Urinary bladder (tissue), 4 donors: ENCODE results near the gene APBA2. TPM values are rescaled to one million over a fixed set of nuclear protein-coding genes. Genes with fewer than 3 reads are reported as not detected.

ENCODE experiments used
- DNase-seq: peaks from one replicate; pipeline ENCODE4 v3.0.0-alpha.2; 2015; ENCODE audit errors: extremely low spot score
- H3K27ac ChIP-seq: one replicate; pipeline ENCODE4 v1.5.1; 2013; ENCODE audit warnings: low read depth, mild to moderate bottlenecking, moderate library complexity
- H3K36me3 ChIP-seq: one replicate; pipeline ENCODE4 v1.6.1; 2013; ENCODE audit warnings: mild to moderate bottlenecking, moderate library complexity; ENCODE audit not compliant: insufficient read depth
- H3K4me1 ChIP-seq: one replicate; pipeline ENCODE4 v1.6.1; 2013; ENCODE audit warnings: mild to moderate bottlenecking, moderate library complexity; ENCODE audit not compliant: insufficient read depth
- H3K4me3 ChIP-seq: one replicate; pipeline ENCODE4 v1.5.1; 2013; ENCODE audit warnings: low read depth, low read length
- WGBS: extraction: QIAGEN DNeasy Blood & Tissue Kit; methylation state at CpG from one replicate; pipeline ENCODE4 v1.1.7; 2013; 5-methylcytosine and 5-hydroxymethylcytosine counted together
- polyA plus RNA-seq: library from polyadenylated mRNA; stranded (reverse); fragments of 200-250 nt; gene quantifications from one replicate; pipeline ENCODE4 v1.2.3, GENCODE V29; 2013
- total RNA-seq: library from RNA; depleted of rRNA; stranded (reverse); fragments of >200 nt; gene quantifications from one replicate; pipeline ENCODE4 v1.2.3, GENCODE V29; 2014
- donor health status: healthy with polysubstance abuse.
- donor health status: healthy.

Gene APBA2
- total and polyA plus RNA-seq, 2 donors: 4.2 to 12.8 TPM

DNA sequence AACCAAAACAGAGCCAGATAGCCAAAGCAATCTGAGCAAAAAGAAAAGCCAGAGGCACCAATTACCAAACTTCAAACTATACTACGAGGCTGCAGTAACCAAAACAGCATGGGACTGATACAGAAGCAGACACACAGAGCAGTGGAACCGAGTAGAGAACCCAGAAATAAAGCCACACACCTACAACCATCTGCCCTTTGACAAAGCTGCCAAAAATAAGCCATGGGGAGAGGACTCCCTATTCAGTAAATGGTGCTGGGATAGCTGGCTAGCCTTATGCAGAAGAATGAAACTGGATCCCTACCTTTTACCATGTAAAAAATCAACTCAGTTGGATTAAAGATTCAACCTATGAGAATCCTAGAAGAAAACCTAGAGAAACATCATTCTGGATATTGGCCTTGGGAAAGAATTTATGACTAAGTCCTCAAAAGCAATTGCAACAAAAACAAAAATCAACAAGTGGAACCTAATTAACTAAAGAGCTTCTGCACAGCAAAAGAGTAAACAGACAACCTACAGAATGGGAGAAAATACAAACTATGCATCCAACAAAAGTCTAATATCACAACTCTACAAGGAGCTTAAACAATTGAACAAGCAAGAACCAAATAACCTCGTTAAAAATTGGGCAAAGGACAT is 95.1 kb downstream of the APBA2 start:
- 95% methylated on average over 3 of the region's 3 CpGs for WGBS

DNA sequence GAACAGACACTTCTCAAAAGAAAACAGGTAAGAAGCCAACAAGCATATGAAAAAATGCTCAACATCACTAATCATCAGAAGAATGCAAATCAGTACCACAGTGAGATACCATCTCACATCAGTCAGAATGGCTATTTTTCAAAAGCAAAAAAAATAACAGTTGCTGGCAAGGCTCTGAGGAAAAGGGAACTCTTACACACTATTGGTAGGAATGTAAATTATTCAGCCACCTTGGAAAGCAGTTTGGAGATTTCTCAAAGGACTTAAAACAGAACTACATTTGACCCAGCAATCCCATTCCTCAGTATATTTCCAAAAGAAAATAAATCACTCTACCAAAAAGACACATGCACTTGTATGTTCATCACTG is 95.6 kb downstream of the APBA2 start:
- no peak overlapping the region for H3K27ac ChIP-seq
- H3K36me3 ChIP-seq: no peaks in the 10 kb centered on the region
- no peak for DNase-seq
- no peak overlapping the region for H3K4me3 ChIP-seq
- H3K4me1 ChIP-seq: no peaks in the 10 kb centered on the region

More for the DNA sequence above, 95.1 kb downstream of the APBA2 start:
- no peaks in the 10 kb centered on the region for H3K36me3 ChIP-seq
- no peak for DNase-seq
- no peak overlapping the region for H3K27ac ChIP-seq
- no peaks in the 10 kb centered on the region for H3K4me1 ChIP-seq
- H3K4me3 ChIP-seq: no peak overlapping the region

DNA sequence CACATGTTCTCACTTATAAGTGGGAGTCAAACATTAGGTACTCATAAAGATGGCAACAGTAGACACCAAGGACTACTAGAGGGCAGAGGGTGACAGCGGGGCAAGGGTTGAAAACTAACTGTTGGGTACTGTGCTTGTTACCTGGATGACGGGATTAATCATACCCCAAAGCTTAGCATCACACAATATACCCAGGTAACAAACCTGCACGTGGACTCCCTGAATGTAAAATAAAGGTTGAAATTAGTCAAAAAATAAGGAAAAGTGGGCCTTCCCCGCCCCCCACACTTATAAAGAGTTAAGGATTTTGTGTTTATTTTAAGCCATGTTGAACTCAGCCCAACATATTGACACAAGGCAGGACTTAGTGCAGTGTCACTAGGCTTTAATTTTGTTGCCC is 96.1 kb downstream of the APBA2 start:
- no peak for DNase-seq
- H3K4me3 ChIP-seq: no peak overlapping the region
- no peak overlapping the region for H3K27ac ChIP-seq
- H3K36me3 ChIP-seq: no peaks in the 10 kb centered on the region
- 96% methylated on average over 4 of the region's 4 CpGs for WGBS
- no peaks in the 10 kb centered on the region for H3K4me1 ChIP-seq

DNA sequence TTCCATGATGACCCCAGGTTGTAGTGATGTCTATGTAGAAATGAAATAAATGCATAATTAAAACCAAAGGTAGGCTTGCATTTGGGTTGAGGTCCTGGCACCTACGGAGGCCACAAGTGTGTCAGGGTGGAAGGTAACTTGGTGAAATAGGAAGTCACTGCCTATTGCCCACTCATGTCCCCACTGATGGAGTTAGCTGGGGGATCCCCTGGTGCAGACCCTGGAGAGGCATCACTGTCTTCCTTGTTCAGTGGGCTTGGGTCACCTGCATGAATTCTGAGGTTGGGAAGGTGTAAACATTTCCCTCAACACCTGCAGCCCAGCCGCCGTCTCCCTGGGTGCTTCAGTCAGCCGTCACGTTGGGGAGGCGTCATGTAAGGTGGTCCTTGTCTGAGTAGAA is 97.1 kb downstream of the APBA2 start:
- H3K4me3 ChIP-seq: no peak overlapping the region
- H3K4me1 ChIP-seq: no peaks in the 10 kb centered on the region
- H3K27ac ChIP-seq: no peak overlapping the region
- no peaks in the 10 kb centered on the region for H3K36me3 ChIP-seq
- DNase-seq: no peak
- WGBS: 97% methylated on average over 6 of the region's 6 CpGs

DNA sequence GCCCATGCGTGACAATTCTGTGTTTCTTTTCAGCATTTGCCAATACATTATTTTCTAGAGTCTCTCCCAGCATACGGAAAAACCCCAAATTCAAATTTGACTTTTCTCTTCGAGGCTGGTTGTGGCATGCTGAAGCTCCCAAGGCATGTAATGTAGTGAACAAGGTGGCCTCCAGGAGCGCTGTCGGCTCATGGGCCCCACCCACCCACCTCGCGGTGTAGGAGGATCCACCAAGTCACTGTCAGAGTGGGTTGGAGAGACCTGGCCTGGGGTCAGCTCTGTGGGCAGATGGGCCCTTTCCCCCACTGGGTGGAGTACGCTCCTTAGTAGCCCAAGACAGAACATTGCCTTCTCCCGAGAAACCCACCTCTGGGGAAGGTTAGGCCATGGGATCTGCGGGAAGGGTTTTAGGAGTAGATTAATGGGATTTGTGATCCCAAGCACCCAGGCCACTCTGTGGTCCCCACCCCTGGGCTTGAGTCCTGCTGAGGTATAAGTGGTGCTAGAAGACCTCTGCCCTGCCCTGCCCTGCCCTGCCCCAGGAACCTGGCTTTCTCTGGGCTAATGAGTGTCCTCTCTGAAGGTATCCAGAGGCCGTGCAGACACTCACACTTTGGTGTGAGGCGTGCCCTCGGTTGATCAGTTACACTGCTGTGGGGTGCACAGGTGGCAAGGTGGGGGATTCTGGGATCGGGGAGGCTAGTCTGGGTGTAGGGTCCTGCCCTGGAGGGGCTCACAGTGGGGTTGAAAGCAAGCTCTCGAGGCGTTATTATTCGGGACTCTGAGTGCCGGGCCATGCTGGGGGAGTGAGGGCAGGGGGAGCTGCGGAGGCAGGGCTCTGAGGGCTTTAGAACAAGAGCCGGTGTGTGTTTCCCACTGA is 97.9 kb downstream of the APBA2 start:
- H3K27ac ChIP-seq: no peak overlapping the region
- DNase-seq: no peak
- H3K4me3 ChIP-seq: no peak overlapping the region
- no peaks in the 10 kb centered on the region for H3K4me1 ChIP-seq
- WGBS: 92% methylated on average over 20 of the region's 20 CpGs
- no peaks in the 10 kb centered on the region for H3K36me3 ChIP-seq

DNA sequence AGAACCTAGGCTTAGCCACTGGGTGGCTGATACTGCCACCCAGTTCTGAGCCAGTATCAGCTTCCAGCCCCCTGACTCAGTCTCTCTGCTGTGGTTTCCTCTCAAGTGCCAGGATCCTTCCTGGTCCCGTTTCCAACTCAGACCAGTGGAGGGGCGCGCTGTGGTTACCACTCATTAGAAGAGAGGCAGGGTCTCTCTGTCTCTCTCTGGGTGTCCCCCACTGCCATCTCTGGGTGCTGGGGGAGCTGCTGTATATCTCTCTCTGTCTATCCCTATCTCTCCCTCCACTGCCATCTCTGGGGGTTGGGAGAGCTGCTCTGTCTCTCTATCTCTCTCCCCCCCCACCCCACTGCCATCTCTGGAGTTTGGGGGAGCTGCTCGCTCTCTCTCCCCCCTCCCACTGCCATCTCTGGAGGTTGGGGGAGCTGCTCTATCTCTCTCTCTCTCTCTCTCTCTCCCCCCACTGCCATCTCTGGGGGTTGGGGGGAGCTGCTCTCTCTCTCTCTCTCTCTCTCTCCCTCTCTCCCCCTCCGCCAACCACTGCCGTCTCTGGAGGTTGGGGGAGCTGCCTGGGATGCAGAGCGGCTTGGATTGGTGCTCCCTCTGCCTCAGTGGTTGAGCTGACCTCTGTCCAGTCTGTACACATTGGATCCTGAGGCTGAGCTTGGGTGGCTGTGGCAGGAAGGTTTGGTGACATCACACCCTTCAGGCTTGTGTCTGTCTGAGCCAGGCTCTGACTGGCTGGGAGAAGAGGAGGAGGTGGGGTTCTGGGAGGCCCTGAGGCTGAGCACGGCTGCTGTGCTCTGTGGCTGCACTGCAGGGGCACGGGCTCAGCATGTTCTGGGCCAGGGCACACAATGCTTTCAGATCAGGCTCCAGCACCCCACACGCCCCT is 98.9 kb downstream of the APBA2 start:
- Histone ChIP-seq H3K27ac (no peak overlapping the region), H3K36me3 (no peaks in the 10 kb centered on the region), H3K4me3 (no peak overlapping the region), H3K4me1 (no peaks in the 10 kb centered on the region)
- no peak for DNase-seq
- WGBS: 66% methylated on average over 10 of the region's 10 CpGs

DNA sequence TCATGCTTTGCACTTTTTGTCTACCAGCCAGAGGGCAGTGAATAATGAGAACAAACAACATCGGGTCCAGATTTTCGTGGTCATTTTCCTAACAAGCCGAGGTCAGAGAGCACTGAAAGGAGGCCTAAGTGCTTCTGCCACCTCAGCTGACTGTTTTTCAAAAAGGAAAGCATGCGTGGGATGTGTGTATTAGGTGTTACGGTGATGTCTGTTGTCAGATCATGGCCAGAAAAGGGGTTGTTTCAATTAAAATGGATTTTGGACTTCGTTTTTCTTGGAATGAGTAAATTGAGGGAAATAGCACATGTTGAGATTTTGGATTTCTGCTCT is 99.5 kb downstream of the APBA2 start:
- no peak for DNase-seq
- Histone ChIP-seq H3K4me3 (no peak overlapping the region), H3K27ac (no peak overlapping the region), H3K4me1 (no peaks in the 10 kb centered on the region), H3K36me3 (no peaks in the 10 kb centered on the region)
- 51% methylated on average over 6 of the region's 6 CpGs for WGBS

DNA sequence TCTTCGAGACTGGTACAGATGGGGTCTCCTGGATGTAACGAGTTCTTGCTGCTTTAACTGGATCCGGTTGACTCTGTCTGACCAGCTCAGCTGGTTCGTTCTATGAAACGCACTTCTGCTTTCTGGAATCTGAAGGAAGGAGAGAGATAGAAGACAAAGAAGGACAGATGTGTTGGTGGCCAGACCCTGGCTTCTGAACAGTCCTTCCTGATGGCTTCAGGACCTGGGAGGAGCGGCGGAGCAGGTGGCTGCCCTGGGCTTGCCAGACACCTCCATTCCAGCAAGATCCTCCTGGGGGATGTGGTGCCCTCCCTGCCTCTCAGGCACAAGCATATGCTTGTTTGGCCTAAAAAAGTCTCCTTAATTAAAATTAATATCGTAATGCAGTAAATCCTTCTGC is 99.9 kb downstream of the APBA2 start:
- 86% methylated on average over 8 of the region's 8 CpGs for WGBS
- no peak for DNase-seq
- H3K4me1 ChIP-seq: no peaks in the 10 kb centered on the region
- H3K4me3 ChIP-seq: no peak overlapping the region
- no peaks in the 10 kb centered on the region for H3K36me3 ChIP-seq
- H3K27ac ChIP-seq: no peak overlapping the region

DNA sequence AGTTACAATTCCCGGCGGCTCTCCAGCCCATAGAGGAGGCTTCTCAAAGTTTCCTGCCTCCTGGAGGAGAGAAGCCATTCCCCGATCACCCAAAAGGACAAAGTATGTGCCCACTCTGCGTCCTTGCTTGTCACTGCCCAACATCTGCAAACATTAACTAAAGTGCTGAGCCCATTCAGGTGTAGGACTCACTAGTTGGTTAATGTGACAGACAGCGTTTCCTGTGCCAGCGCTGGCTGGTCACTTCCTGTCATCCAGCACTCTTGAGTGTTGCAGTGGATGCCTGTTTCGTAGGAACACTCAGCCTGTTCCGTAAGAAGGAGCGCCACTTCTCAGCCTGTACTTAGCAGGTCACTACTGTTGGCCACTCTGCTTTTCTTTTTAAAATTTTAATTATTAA is 100.3 kb downstream of the APBA2 start:
- 87% methylated on average over 9 of the region's 9 CpGs for WGBS
- H3K4me3 ChIP-seq: no peak overlapping the region
- no peak overlapping the region for H3K27ac ChIP-seq
- no peak for DNase-seq
- no peaks in the 10 kb centered on the region for H3K4me1 ChIP-seq
- no peaks in the 10 kb centered on the region for H3K36me3 ChIP-seq

DNA sequence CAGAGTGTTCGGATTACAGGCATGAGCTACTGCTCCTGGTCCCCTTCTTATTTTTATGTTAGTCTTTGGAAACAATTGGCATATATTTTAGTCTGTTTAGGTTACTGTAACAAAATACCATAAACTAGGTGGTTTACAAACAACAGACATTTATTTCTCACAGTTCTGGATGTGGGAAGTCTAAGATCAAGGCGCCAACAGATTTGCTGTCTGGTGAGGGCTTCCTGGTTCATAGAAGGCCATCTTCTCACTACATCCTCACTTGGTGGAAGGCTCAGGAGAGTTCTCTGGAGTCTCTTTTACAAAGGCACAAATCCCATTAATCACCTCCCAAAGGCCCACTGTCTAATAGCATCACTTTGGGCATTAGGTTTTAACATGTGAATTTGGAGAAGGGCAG is 101.0 kb downstream of the APBA2 start:
- no peaks in the 10 kb centered on the region for H3K4me1 ChIP-seq
- no peak overlapping the region for H3K27ac ChIP-seq
- no peak overlapping the region for H3K4me3 ChIP-seq
- H3K36me3 ChIP-seq: no peaks in the 10 kb centered on the region
- DNase-seq: no peak
- 95% methylated on average over 2 of the region's 2 CpGs for WGBS

DNA sequence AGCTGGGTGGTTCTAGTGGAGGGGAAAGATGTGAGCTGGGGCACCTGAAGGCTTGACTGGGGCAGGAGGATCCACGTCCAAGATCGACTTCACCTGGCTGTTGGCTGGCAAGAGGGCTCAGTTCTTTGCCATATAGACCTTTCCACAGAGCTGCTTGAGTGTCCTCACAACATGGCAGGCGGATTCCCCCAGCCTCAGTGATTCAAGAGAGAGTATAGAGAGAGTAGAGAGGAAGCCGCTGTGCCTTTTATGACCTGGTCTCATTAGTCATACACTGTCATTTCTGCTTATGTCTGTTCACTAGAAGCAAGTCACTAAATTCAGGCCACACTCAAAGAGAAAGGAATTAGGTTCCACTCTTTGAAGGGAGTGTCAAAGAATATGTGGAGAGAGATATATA is 101.6 kb downstream of the APBA2 start:
- Histone ChIP-seq H3K36me3 (no peaks in the 10 kb centered on the region), H3K4me3 (no peak overlapping the region), H3K4me1 (no peaks in the 10 kb centered on the region), H3K27ac (no peak overlapping the region)
- 97% methylated on average over 4 of the region's 4 CpGs for WGBS
- DNase-seq: no peak

DNA sequence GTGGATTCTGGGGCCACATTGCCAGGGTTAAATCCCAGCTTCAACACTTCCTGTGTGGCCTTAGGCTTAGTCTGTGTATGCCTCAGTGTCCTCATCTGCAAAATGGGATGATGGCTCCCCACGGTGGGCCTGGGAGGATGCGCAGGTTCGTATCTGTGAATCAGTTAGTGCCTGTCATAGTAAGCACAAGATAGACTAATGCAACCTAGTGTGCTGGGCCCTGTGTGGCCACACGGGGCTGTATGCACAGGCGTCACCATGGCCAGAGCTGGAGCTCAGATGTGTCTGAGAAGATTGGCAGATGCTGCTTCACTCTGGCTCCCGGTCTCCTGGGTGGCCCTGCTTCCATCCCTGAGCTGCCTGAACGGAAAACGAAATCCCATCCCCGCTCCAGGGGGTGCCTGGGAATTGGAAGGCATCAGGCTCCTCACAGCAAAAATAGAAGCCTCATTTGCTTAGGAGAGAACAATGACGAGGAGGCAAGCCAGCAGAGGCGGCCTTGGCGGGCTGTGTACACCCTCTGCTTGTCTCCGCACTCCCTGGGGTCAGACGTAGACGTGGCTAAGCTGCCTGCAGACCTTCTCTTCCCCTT is 103.6 kb downstream of the APBA2 start:
- DNase-seq: no peak
- no peaks in the 10 kb centered on the region for H3K36me3 ChIP-seq
- no peaks in the 10 kb centered on the region for H3K4me1 ChIP-seq
- 77% methylated on average over 15 of the region's 15 CpGs for WGBS
- no peak overlapping the region for H3K4me3 ChIP-seq
- no peak overlapping the region for H3K27ac ChIP-seq

DNA sequence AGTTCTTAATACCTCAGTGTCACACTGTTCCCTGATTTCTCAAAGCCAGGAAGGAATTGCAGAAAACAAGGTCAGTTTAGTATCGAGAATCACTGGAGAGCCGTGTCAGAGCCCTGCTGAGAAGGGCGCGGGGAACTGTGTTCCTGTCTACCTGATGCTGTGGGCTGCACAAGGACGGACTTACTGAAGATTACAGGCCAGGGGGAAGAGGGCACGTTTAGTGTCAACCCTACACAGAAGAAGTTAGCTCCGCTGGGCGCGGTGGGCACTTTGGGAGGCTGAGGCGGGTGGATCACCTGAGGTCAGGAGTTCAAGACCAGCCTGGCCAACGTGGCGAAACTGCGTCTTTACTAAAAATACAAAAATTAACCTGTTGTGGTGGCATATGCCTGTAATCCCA is 104.1 kb downstream of the APBA2 start:
- no peaks in the 10 kb centered on the region for H3K36me3 ChIP-seq
- no peaks in the 10 kb centered on the region for H3K4me1 ChIP-seq
- WGBS: 90% methylated on average over 13 of the region's 13 CpGs
- H3K4me3 ChIP-seq: no peak overlapping the region
- no peak overlapping the region for H3K27ac ChIP-seq
- no peak for DNase-seq
